HG03521 (cell line): ENCODE data around the gene KLRK1.
"Not testable (repeated sequence)": the region's sequence is repeated elsewhere in the genome, so short reads cannot be mapped to it uniquely, and the experiment has no call there.

ENCODE experiments used
- ATAC-seq: cut with Tn5 transposase; IDR thresholded peaks from one replicate; pipeline ENCODE4 v1.9.1; 2021; ENCODE audit warnings: mild to moderate bottlenecking, moderate library complexity; ENCODE audit not compliant: unreplicated experiment

The KLRK1 gene

DNA sequence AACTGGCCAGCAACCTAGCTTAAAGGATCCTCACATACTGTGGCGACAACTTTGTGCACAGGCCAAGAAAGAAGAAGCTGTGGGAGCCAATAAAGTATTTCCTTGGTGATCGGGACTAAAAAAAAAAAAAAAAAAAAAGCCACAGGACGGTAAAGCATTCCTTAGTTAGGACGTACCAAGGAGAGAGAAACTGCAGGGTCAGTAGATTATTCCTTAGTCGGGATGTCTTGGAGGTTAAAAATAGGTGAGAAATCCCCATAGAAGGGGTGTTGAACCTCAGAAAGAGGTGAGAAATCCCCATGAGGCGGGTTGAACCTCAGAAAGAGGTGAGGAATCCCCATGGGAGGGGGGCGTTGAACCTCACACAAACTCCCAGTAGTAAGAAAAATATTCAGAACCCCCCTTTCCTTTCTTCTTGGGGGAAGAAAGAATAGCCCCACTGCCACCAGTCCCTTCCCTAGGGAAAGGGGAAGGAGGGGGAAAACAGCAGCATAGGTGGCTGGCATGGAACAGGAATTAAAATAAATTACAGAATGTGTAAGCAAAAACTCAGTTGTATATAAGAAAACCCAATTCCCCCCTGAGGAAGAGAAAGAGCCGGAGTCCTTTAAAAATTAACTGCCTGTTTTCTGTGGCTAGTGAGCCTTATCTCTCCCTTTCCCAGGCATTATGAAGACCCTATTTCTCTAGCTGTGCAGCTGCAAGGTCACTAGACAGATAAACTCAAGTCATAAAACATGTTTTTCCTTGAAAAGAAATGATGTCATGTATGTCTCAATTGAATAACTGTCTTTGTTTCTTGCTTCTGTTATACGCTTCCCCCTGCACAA, 26.8 kb downstream of the KLRK1 start:
- no peak for ATAC-seq

DNA sequence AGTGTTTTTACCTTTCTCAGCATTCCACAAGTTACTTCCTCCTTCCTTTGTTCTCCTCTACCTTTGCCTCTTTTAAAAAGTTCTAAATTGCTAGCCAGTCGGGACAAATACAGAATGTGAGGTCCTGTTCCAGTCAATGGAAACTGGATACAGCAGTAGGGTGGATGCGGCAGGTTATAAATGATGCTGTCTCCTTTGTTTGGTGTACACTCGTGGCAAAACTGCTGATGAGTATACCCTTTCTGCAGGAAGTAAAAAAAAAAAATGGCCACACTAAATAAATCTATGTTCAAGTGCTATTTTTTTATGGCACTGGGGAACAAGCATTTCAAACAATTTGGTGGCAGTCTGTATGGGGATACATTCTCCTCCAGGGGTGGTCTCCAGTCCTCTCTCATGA, 27.5 kb downstream of the KLRK1 start:
- ATAC-seq = no peak

DNA sequence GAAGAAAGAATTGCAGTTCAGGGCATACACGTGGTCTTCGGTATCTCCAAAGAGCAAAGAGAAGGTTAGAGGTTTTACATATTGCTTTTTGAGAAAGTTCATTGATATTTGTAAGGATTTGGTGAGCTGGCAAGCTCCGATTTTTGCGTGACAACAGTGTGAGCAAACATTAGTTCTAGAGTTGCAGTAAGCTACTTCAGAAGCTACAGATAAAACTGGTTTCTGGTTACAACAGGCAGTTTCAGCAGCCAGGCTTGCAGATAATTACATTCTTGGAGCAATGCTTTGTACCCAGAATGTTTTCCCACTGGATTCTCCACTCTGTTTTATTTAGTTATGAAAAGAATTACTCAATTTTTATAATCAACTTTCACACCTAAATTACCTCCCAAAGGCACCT, 28.2 kb downstream of the KLRK1 start:
- no peak for ATAC-seq

DNA sequence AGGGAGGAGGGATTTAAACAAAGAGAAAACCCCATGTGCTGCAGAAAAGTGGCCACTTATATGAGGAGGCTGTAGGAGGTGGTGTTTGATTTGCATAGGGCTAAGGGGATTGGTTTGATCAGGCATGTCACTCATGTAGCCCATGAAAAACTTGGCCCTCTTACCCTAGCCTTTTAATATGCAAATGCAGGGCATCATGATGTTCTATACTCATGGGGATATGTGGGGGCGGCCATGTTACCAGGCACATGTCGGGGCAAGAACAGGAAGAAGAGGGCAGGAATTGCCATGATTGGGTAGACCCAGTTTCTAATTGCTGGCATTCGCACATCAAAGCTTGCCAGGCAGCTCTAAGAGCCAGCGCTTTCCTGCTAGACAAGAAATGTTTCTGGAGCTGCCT, 28.8 kb downstream of the KLRK1 start:
- no peak for ATAC-seq

DNA sequence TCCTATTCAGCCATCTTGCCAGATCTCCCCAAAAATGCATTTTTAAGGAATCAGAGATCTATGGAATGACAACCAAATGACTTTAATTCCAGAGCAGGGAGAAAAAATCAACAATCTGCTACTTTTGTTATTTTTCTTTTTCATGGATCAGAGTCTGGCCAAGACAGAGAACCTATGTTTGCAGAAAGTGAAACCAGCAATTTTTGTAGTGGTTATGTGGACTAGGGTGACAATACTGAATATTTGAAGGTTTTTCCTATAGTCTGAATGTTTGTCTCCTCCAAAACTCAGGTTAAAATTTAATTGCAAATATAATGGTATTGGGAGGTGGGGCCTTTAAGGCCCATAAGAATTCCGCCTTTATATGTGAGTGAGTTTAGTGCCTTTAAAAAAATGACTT, 30.9 kb downstream of the KLRK1 start:
- ATAC-seq = no peak

DNA sequence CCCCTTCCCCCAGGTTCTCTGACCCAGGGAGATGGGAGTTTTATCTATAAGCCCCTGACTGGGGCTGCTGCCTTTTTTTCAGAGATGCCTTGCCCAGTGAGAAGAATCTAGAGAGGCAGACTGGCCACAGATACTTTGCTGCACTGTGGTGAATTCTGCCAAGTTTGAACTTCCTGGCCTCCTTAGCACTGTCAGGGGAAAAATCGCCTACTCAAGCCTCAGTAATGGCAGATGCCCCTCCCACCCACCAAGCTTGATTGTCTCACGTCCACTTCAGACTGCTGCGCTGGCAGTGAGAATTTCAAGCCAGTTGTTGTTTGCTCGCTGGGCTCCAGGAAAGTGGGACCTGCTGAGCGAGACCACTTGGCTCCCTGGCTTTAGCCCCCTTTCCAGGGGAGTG, 31.7 kb downstream of the KLRK1 start:
- ATAC-seq = no peak

DNA sequence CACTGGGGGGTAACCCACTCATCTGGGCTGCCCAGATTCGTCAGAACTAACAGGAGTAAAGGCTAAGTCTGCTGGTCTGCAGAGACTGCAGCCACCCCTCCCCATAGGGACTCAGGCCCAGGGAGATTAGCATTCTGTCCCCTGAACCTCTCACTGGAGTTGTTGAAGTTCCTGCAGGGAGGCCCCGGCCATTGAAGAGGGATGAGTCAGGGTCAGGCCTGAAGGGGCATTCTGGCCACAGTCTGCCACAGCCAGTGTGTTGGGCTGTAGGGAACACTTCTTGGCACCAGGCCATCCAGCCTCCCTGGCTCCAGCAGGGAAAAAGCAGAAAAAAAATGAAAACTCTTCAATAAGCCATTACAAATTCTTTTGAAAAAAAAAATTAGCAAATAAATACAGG, 35.3 kb downstream of the KLRK1 start:
- ATAC-seq = no peak

DNA sequence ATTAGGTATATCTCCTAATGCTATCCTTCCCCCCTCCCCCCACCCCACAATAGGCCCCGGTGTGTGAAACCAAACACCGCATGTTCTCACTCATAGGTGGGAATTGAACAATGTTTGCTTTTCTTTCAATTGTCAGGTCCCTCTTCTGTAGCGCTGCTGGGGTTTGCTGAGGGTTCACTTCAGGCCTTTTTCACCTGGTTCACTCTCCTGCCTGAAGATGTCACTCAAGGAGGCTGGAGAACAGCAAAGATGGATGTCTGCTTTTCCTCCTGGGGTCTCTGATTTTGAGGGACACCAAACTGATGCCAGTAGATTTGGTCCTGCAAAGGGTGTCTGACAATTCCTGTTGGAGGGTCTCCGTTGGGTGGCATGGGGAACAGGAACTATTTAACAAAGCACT, 35.8 kb downstream of the KLRK1 start:
- no peak for ATAC-seq

DNA sequence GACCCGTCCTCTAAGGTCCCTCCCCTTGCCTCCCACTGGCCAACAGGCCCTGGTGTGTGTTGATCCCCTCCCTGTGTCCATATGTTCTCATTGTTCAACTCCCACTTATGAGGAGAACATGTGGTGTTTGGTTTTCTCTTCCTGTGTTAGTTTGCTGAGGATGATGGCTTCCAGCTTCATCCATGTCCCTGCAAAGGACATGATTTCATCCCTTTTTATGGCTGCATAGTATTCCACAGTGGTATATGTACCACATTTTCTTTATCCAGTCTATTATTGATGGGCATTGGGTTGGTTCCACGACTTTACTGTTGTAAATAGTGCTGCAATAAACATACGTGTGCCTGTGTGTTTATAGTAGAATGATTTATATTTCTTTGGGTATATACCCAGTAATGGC, 38.4 kb downstream of the KLRK1 start:
- not testable (repeated sequence) for ATAC-seq

DNA sequence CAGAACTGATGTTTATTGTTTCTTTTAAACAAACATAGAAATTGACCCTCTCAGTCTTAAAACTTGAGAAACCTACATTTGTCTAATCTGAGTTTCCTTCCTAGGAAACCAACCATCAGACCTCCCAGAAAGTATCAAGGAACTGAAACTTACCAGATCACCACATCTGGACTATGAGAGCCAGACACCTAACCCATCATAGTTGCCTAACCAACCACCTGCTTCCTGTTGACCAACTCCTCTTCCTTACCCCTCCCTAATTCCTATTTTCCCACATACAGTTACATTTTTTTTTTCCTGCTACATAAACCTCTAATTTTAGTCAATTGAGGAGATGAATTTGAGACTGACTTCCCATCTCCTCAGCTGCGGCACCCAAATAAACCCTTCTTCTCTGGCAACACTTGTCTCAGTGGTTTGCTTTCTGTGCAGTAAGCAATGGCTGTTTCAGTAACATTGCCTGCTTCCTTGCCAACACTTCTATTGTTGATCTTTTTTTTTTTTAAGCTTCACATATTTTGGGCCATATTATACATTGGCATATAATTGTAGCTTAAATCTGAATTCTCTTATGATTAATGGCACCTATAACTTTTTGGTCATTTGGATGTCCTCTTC, 47.8 kb downstream of the KLRK1 start:
- ATAC-seq = no peak

DNA sequence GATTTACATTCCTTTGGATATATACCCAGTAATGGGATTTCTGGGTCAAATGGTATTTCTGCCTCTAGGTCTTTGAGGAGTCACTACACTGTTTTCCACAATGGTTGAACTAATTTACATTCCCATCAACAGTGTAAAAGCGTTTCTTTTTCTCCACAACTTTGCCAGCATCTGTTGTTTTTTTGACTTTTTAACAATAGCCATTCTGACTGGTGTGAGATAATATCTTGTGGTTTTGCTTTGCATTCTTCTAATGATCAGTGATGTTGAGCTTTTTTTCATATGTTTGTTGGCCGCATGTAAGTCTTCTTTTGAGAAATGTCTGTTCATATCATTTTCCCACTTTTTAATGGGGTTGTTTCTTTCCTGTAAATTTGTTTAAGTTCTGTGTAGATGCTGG, 48.9 kb downstream of the KLRK1 start:
- not testable (repeated sequence) for ATAC-seq

DNA sequence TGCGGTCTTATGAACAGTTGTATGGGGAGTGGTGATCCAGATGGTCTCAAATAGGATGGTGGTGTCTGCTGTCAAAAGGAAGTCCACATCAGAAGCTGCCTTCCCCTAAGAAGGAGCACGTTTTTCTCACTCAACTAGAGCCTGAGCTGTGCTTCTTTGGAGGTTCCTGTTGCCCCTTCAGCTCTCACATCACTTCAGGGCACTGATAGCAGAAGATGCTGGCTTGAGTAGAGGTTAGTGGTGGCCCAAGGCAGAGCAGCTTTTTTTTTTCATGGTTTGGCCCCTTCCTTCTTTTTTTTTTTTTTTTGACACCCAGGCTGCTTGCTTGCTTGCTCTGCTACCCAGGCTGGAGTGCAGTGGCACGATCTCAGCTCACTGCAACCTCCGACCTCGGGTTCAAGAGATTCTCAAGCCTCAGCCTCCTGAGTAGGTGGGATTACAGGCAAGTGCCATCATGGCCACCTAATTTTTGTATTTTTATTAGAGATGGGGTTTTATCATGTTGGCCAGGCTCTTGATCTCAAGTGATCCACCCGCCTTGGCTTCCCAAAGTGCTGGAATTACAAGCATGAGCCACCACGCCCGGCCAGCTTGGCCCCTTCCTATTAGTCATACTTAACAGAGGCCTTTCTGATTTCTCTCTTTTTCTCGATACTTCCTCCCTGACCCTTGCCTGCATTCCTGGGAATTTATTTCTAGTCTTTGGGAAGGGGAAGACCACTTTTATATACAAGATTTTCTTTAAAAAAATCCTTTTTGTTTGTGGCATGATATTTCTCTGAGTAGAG, 50.6 kb downstream of the KLRK1 start:
- ATAC-seq = no peak

DNA sequence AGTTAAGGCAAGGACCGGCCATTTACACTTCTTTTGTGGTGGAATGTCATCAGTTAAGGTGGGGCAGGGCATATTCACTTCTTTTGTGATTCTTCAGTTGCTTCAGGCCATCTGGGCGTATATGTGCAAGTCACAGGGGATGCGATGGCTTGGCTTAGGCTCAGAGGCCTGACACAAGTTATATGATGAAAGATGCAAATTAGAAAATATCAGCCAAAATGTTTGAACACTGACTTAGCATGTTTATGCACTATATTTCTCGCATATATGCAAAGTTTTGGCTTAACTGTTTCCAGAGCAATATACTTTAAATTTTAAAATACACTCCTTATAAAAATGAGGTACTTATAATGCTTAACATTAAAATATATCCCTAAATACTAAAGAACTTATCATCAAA, 51.4 kb downstream of the KLRK1 start:
- not testable (repeated sequence) for ATAC-seq

DNA sequence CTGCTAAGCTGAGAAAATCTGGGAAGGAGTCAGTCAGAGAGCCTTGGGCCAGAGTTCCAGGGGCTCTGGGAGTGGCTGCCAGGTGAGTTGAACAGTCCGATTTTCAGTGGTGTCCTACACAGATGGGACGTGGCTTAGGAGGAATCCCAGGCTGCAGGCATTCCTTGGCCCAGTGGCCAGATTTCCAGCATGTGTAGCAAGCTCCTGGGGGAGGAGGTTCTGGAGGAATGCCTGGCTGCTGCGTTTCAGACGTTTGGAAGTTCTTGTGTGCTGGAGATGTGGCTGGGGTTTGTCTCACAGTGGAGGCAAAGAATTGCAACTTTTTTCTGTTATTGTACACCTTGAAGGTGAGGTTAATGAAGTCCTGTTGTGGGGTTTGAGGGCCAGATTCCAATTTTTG, 53.6 kb downstream of the KLRK1 start:
- ATAC-seq = not testable (repeated sequence)

DNA sequence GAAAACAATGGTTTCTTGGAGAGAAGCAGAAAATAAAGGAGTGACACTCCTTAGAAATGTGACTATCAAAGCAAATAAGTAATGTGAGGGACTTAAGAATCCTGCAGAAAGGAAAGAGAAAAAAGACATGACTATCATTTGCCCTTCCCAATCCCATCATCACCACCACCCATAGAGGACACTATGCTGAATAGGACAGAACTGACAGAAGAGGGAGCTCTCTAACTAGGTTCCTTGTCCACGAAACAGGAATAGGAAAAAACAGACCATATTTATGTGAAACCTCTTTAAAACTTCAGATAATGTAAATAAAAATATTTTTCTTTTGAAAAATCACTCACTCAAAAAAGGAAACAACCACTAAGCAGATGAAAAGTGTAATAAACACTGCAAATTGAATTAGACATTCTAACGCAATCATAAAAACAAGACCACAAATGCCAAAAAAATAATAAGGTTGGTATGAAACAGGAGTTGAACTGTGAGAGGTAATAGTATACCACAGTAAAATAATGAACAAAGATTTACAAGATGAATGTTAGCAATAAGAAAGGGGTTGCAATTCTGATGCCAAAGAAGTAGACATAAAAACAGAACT, 58.1 kb downstream of the KLRK1 start:
- ATAC-seq = no peak

DNA sequence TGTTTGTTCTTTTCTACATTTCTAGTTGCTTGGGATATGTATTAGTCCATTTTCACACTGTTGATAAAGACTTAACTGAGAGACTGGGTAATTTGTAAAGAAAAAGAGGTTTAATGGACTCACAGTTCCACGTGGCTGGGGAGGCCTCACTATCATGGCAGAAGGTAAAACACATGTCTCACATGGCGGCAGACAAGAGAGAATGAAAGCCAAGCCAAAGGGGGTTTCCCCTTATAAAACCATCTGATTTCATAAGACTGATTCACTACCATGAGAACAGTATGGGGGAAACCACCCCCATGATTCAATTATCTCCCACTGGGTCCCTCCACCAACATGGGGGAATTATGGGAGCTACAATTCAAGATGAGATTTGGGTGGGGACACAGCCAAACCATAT, 61.1 kb downstream of the KLRK1 start:
- not testable (repeated sequence) for ATAC-seq
